Suppressor macrophage treated with lipopolysaccharide for 1 hour (primary cell): Measurements from ENCODE around the gene MICALL1.
"Not testable (repeated sequence)": the region's sequence is repeated elsewhere in the genome, so short reads cannot be mapped to it uniquely, and the experiment has no call there.

Experiments used
- DNase-seq, 3 donors: peaks; one replicate each; pipeline ENCODE4 v3.0.0-alpha.2; 2020 to 2022

The MICALL1 gene

DNA sequence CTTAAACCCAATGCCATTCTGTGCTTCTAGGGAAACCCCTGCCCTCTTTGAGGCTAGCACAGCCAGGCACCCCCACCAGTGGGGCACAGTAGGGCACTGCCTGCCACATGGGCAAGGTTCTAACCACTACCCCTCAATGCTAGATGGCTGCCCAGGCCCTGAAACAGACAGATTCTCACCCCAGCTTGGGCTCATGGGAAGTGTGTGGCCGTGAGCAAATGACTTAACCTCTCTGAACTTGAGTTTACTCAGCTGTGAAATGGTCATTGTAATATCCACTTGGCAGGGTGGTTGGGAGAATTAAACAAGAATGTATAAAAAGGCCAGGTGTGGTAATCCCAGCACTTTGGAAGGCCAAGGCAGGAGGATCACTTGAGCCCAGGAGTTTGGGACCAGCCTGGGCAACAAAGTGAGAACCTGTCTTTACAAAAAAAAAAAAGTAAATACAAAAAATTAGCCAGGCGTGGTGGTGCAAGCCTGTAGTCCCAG lies 24.9 kb downstream of the MICALL1 start:
- DNase-seq = no peak

DNA sequence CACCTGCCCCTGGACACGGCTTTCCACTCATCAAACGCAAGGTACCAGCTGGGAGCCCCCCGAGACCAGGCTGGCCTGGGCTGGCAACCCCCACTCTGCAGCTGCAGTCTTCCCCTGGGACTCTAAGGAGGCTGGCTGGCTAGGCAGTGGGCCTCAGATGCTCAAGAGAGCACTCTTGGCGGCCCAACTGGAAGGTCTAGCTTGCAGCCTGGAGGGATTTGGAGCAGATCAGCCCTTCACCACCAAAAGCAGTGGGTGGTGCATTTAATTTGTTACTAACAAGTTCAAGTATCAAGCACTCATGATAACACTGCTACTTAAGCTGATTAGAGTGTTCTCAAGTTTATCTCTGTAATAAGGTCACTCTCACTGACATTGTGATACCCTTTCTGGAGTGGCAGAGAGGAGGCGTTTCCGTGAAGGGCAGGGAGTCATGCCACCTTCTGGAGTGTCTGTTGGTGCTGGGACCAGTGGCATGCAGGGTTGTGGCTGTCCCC lies 25.8 kb downstream of the MICALL1 start:
- no peak for DNase-seq

DNA sequence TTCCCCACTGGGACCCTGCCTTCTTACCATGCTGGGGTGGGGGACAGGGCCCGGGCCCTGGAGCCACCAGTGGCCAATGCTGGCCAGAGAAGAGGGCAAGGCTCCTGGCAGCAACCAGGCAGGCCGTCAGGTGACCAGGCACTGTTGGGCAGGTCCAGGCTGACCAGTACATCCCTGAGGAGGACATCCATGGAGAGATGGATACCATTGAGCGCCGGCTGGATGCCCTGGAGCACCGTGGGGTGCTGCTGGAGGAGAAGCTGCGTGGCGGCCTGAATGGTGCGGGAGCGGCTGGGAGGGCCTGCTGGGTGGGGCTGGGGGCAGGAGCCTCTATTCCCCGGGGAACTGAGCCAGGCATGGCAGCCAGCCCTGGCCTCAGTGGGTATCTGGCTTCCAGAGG lies 26.3 kb downstream of the MICALL1 start:
- DNase-seq = no peak

DNA sequence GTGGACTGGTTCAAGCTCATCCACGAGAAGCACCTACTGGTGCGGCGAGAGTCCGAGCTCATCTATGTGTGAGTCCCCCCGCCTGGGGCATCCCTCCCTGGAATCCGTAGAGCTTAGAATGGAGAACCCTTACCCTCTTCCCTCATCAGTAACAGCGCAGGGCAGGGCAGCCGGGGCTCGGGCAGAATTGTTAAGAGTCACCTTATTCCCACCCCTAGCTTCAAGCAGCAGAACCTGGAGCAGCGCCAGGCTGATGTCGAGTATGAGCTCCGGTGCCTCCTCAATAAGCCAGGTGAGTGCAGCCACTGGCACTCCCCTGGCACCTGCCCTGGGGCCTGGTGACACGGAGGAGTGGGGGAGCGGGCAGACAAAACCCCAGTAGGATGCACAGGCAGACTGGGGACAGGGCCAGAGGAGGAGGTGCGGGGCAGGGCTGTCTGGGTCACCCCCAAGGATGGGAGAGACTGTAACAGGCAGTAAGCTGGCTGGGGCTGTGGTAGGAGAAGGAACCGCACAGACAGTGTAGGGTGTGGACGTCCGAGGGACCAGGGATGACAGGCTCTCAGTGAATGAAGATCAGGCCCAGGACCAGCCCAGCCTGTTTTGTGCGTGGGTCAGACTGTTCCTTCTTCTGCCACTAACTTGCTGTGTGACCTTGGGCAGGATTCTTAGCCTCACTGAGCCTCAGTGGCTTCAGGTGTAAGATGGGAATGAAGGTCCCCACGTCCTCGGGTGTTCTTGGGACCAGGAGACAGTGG lies 26.9 kb downstream of the MICALL1 start:
- no peak for DNase-seq

DNA sequence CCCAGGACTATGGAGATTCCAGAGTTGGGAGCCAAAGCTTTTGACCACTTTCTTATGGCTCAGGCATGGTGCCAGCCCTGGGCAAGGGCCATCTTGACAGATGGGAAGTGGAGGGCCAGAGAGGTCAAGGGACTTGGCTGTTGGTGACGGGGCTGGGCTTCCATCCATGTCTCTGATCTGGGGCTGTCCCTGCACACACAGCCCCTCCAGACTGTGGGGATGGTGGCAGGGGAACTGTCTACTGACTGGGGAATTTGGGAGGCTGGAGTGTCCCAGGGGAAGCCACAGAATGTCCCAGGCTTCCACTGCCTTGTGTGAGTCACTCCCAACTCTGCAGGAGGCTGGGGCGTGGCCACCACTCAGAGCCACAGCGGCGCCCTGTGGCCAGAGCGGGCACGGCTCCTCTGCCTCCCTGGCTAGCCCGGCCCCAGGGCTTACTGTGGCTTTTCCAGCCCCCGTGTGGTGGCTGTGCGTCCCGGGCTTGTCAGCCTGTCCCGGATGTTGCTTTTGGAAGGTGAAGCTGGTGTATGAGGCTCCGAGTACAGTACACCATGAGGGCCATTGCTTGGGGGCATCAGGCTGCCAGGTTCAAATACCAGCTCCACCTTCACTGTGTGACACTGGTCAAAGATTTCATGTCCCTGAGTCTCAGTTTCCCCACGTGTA lies 27.7 kb downstream of the MICALL1 start:
- DNase-seq = peak; percentile 98

DNA sequence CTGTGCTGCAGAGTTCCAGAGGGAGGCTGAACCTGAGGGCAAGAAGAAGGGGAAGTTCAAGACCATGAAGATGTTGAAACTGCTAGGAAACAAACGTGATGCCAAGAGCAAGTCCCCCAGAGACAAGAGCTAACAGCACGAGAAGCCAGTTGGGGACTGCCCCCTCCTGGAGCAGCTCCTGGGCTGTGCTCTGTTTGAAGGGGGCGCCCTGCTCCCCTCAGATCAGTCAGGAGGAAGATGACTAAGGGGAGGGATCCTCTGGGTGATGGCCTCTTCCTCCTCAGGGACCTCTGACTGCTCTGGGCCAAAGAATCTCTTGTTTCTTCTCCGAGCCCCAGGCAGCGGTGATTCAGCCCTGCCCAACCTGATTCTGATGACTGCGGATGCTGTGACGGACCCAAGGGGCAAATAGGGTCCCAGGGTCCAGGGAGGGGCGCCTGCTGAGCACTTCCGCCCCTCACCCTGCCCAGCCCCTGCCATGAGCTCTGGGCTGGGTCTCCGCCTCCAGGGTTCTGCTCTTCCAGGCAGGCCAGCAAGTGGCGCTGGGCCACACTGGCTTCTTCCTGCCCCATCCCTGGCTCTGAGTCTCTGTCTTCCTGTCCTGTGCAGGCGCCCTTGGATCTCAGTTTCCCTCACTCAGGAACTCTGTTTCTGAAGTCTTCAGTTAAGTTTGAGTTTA lies 34.7 kb downstream of the MICALL1 start:
- DNase-seq = peak; percentile 24 to 42 (median 27)

DNA sequence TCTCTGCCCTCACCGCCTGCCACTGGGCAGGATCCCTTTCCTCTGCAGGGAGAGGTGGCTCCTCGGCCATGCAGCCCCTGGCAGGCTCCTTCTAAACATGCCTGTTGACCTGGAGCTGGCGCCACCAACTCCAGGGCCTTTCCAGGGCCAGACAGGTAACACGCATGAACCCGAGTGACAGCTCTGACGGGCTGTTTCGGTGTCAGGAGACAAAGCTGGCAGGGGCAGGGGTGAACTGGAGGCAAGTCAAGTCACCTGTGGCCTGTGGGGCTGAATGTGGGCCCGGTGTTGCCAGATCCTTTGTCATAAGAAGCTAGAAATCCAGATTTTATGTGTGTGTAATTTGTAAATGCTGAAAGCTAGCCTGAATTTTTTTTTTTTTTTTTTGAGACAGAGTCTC lies 36.0 kb downstream of the MICALL1 start:
- no peak for DNase-seq

DNA sequence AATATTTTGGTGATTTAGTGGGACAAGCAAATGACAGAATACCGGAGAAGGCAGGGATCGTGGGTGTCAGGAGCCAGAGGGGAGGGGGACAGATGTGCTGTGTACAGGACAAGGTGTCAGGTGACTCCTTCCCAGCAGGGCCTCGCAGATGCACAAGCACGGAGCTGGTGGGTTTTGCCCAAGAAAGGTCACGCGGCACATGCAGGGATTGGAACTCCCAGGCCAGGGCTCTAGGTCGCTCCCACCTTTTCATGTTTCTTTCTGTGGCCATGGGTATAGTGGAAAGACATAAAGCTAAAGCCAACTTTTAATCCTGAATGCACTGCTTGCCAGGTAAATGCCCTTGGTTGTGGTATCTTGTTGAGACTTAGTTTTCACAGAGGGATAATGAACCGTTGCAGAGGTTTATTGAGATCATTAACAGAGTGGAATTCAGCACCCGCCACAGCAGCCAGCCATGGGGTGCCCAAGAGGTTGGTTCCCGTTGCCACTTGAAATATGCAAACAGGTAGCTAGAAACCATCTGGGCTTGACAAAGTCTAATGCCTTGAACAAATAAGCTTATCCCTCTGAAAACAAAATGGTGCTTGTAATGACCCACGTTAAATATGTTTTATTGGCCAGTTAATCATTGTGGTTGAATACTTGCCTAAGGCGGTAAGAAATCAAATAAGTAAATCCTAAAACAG lies 37.2 kb downstream of the MICALL1 start:
- no peak for DNase-seq

DNA sequence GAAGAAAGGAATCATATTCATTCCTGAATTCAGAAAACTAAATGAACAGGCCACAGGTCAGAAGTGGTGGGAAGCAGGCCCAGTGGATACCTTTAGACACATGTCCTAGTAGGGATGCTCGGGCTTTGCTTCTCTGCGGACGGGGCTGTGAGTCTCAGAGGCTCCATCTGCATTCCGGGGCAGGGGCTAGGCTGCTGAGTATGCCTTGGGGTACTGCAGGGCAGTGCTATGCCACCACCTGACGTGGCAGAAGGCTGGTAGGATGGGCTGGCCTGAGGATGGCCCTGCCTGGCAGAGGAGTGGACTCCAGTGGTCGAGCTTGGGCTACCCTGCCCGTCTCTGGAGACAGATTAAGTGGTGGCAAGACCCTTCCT lies 37.7 kb downstream of the MICALL1 start:
- no peak for DNase-seq

DNA sequence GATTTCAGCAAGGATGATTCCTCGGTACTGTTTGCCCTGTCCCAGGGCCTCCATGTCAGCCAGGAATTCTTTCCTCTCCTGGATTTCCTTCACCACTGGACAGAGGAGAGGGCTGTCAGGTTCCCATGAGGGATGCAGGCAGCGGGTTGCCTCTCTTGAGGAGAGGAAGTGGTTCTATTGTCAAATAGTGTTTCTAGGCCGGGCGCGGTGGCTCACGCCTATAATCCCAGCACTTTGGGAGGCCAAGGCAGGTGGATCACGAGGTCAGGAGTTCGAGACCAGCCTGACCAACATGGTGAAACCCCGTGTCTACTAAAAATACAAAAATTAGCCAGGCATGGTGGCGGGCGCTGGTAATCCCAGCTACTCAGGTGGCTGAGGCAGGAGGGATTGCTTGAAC lies 38.3 kb downstream of the MICALL1 start:
- DNase-seq = not testable (repeated sequence)

DNA sequence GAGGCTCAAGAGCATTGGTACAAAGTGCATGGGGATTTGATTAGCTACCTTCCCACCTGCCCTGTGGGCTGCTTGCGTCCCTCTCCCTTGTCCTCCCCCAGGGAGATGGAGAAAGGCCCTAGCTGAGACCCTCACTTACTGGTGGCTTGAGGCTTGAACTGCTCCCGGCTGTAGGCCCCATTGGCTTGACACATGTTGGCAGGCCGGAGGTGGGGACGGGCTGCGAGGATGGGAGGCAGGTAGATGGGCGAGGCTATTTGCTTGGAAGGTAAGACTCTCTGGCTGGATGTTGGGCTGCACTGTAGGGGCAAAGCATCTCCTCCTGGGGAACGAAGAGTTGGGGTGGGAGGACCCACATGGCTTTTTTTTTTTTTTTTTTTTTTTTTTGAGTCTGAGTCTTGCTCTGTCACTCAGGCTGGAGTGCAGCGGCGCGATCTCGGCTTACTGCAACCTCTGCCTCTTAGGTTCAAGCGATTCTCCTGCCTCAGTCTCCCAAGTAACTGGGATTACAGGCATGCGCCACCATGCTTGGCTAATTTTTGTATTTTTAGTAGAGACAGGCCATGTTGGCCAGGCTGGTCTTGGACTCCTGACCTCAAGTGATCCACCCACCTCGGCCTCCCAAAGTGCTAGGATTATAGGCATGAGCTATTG lies 41.2 kb downstream of the MICALL1 start:
- DNase-seq = not testable (repeated sequence)

DNA sequence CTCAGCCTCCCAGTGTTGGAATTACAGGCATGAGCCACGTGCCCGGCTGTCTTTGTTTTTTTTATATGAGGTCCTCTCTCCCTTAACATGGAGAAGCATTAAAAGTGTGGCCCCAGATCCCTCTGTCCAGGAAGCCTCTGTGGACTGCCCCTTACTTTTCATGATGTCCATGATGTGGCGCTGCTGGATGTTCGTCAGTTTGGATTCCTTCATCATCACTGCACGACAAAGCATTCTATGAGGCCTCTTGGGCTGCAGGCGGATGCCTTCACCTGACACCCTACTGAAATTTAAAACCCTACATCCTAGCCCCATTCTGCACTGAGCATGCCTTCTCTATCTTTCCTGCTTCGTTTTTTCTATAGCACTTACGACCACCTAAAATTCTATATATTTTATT lies 45.2 kb downstream of the MICALL1 start:
- no peak for DNase-seq

DNA sequence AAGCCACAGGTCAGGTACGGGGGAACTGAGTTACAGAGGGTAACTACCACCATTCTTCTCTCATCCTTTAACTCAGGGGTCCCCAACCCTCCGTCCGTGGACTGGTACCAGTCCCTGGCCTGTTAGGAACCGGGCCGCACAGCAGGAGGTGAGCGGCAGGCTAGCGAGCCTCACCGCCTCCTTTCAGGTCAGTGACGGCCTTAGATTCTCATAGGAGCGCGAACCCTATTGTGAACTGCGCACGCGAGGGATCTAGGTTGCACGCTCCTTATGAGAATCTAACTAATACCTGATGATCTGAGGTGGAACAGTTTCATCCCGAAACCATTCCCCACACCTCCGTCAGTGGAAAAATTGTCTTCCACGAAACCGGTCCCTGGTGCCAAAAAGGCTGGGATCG lies 46.5 kb downstream of the MICALL1 start:
- DNase-seq = not testable (repeated sequence)

DNA sequence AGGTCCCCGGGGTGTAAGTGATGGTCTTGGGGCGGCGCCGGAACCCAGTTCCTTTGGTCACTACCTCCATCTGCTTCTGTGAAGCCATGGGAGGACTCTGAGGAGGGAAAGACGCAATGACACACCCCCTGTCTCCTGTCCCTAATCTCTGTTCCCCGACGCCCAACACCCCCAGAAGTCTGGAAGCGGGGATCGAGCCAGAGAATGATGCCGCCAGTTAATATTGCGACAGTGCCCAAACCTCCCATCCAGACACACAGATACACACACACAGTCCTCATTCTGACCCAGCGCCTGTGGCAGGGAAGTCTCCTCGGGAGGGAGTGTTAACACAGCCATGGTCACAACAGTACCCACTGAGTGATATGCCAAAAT lies 47.0 kb downstream of the MICALL1 start:
- no peak for DNase-seq

DNA sequence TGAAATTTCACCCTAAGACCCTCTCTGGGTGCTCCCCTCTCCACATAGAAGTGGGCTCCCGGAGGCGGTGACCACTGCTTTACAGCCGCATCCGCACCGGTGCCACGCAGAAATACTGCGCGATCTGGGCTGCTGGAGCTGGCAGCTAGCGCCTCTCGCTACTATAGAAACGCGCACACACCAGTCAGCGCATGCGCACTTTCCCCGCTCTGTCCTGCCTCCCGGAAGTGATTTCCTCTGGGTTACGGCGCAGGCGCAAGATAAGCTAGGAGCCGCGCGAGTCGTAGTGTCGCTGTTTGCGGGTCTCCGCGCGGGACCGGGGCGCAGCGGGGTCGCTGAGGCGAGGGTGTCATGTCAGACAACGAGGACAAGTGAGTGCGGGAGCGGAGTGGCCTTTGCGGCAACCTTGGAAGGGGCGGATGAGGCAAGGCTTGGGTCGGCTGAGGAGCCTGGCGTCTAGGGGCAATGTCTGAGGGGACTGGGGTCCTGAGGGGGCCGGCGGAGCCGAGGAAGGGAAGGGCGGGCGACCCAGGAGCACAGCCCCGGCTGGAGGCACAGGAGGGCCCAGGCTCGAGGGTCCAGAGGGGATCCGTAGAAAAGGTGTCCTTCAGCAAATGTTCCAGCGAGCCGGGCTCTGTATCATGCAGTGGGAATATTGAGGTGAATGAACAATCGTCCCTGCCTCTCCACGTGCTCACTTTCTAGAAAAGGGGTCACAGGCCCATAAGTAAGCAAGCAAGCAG lies 47.5 kb downstream of the MICALL1 start, which contains the start of the genes C22orf23 and POLR2F:
Gene C22orf23 (minus strand): TSS at position 165 of the 743 bp plus-strand sequence. CDS start 452 bp downstream, outside the sequence.
Gene POLR2F (plus strand): TSS at position 263 of the 743 bp plus-strand sequence. CDS start 89 bp downstream, at position 352.
- peak; percentile 98 to 99 (median 99) for DNase-seq

DNA sequence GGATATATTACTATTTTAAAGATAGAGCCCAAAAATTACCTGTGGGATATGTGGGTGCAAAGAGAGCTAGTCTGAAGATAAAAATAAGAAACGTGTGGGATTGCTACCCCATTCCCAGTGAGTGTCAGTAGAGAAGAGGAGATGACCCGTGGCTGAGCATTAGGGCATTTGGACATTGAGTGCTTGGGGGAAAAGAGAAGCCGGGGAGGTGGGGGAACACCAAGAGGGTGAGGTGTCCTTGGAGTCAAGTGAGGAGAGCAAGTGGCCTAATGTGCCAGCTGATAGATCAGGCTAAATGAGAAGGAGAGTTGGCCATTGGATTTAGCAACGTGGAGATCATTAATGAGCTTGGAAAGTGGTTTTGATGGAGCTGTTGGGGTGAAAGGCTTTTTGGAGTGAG lies 48.6 kb downstream of the MICALL1 start:
- DNase-seq = peak; percentile 55 to 63 (median 61)

DNA sequence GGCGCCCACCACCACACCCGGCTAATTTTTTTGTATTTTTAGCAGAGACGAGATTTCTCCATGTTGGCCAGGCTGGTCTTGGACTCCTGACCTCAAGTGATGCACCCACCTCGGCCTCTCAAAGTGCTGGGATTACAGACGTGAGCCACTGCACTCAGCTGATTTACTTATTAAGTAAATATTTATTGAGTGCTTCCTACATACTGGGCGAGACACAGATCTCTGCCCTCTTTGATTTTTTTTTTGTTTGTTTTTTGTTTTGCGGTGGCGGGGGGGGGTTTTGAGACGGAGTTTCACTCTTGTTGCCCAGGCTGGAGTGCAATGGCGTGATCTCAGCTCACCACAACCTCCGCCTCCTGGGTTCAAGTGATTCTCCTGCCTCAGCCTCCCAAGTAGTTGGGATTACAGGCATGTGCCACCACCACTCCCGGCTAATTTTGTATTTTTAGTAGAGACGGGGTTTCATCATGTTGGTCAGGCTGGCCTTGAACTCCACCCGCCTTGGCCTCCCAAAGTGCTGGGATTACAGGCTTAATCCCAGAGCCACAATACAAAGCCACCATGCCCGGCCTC lies 49.8 kb downstream of the MICALL1 start:
- DNase-seq = not testable (repeated sequence)

DNA sequence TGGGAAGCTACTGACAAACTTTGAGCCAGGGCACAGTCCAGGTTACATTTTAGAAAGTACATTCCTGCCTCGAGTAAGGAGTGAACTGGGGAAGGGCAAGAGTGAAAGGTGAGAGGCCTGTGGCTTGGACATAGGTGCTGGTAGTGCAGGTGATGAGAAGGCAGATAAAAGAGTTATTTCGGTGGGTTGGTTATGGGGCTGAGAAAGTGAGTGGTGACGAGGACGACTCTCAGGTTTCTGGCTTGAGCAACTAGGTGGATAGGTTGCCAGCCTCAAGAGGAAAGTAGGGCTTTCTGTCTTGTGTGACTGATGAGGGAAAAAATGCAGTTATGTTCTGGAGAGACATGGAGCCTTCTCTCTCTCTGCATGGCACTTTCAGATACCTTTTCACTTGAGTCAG lies 51.1 kb downstream of the MICALL1 start:
- no peak for DNase-seq

DNA sequence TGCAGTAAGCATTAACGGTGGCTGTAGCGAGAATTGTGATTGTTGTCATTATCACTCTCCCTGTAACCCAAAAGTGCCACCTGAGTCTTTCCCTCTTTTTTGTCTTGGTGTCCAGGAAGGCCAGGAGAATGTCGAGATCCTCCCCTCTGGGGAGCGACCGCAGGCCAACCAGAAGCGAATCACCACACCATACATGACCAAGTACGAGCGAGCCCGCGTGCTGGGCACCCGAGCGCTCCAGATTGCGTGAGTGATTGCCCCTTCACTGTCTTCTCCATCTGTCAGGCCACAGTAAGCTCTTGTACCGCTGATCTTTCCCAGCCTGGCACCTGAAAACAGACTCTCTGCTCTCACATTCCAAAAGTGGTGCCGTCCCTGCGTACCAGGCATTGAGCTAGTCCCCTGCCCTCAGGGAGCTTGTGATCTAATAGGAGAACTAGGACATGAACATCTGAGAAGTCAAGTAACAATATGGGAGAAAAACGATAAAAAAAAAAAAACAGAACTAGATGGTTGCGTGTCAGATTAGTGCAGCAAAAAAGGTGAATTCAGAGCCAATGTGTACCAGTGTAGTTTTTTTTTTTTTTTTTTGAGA lies 53.2 kb downstream of the MICALL1 start:
- no peak for DNase-seq

DNA sequence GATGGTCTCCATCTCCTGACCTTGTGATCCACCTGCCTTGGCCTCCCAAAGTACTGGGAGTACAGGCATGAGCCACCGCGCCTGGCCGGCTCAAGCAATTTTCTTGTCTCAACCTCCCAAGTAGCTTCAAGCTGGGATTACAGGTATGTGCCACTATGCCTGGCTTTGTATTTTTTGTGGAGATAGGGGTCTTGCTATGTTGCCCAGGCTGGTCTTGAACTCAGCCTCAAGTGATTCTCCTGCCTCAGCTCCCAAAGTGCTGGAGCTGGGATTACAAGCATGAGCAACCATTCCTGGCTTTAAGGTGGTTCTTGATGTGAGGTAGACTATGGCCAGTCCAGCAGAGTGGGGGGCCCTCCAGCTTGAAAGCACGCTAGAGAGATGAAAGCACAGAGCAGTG lies 55.0 kb downstream of the MICALL1 start:
- DNase-seq = no peak
